H1 (cell line): ENCODE results near the gene CHSY3. TPM values are rescaled to one million over a fixed set of nuclear protein-coding genes. Genes with fewer than 3 reads are reported as not detected.

Experiments used
- JUN ChIP-seq: IDR thresholded peaks from 2 replicates; pipeline ENCODE4 v1.6.1; 2011; ENCODE audit warnings: low read depth, mild to moderate bottlenecking, improper control_type of control experiment, low read length
- SAP30 ChIP-seq: fragments of 300-600 bp; sonication (generic); IDR thresholded peaks from 2 replicates; pipeline ENCODE4 v1.7.1; 2012; ENCODE audit warnings: low read length, moderate library complexity, mild to moderate bottlenecking, inconsistent platforms; ENCODE audit not compliant: insufficient read depth, insufficient replicate concordance
- TEAD4 ChIP-seq: IDR thresholded peaks from 2 replicates; pipeline ENCODE4 v1.6.1; 2012; ENCODE audit warnings: low read depth, low read length, inconsistent platforms, mixed read lengths
- polyA plus RNA-seq, 7 experiments: library from polyadenylated mRNA; depleted of rRNA in 3 of 7; stranded (reverse) in 5 of 7; unstranded in 2 of 7; fragments of >200 nt in 5 of 7; fragments of 200-250 nt in 2 of 7; gene quantifications; 1 replicate in 5 of 7; 2 replicates in 1 of 7; 4 replicates in 1 of 7; pipeline versions ENCODE4 v1.2.1 to v1.2.3, GENCODE V29; 2011 to 2013; ENCODE audit warnings: missing spikeins in 2 of 7, mixed read lengths in 2 of 7
- total RNA-seq: library from RNA; stranded (reverse); fragmentation: NEBNext Ultra II Directional; extraction: Animal tissue kit (Norgen Biotek cat#: 25700); gene quantifications from 2 replicates; pipeline ENCODE4 v1.2.1, GENCODE V29; 2021
- TF ChIP-seq, protein P1 (sequence below): IDR thresholded peaks from 2 replicates; pipeline ENCODE4 v1.6.1; 2012; ENCODE audit warnings: low read length, inconsistent platforms

CHSY3 gene
- total and polyA plus RNA-seq, 2 of the 8 experiments (the other 6 are each of a cell fraction or from before 2014, with no cell fraction given) = 0.24 to 1.8 TPM

DNA sequence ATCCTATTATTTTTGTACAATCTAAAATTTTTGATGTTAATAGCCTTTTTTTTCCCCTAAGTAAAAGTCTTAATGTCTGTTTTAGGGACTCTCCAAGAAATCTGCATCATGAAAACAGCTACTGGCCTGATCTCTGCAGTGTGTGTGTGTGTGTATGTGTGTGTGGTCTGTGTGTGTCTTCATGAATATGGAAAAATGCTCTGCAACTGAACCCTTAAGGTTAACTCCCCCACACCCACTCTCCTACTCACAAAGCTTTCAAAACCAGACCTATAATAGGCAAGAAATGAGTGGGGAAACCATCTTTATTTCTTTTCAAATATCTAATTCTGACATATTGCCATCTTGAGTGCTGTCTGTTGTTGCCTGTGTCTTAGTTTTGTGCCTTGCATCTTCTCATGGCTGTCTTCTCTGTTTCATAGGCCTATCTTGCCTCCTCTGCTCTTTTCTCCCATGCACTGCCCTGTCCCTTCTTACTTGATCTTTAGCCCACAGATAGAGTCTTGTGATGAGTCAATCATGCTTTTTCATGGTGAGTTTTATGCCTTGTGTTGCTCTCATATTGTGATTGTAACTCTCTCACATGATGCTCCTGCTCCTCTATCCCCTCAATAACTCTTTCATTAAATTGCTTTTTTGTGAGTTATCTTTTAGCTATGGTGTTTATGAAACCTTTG is 68.3 kb downstream of the CHSY3 start (continued):
- TF ChIP-seq, protein P1, sequence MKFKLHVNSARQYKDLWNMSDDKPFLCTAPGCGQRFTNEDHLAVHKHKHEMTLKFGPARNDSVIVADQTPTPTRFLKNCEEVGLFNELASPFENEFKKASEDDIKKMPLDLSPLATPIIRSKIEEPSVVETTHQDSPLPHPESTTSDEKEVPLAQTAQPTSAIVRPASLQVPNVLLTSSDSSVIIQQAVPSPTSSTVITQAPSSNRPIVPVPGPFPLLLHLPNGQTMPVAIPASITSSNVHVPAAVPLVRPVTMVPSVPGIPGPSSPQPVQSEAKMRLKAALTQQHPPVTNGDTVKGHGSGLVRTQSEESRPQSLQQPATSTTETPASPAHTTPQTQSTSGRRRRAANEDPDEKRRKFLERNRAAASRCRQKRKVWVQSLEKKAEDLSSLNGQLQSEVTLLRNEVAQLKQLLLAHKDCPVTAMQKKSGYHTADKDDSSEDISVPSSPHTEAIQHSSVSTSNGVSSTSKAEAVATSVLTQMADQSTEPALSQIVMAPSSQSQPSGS = no peak
- no peak for TF ChIP-seq JUN
- no peak for TF ChIP-seq SAP30
- no peak for TF ChIP-seq TEAD4
